NCI-H128 (cell line): Measurements from ENCODE around the gene MAGED2.
"Not testable (repeated sequence)": the region's sequence is repeated elsewhere in the genome, so short reads cannot be mapped to it uniquely, and the experiment has no call there.

Source experiments
- DNase-seq: peaks from one replicate; lab custom pipeline; 2025; ENCODE audit not compliant: unreplicated experiment; lab: John Stamatoyannopoulos, UW

Gene MAGED2

DNA sequence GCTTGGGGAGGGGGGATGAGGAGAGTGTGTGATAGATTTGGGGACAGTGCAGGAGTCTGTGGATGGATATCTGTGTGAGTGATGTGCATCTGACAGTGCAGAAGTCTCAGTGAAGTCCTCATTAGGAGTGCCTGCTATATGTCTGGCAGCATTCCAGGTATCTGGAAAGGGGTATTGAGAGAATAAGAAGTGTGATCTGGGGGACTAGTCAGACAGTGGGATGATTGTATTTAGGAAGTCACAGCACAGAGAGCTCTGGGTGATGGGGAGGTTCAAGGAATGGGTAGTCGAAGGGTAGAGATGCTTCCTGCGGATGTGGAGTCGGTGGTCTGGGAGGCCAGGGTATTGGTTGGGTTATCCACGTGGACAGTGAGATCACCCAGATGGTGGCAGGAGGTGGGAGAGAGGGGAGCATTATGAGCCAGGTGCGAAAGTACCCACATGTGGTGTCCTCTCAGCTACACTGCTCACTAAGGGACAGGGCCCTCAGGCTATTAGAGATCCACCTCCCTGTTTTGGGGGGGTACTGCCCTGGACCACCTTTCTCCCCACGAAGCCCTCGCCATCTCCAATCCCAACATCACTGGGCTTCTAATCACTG is 9.8 kb downstream of the MAGED2 start:
- no peak for DNase-seq

DNA sequence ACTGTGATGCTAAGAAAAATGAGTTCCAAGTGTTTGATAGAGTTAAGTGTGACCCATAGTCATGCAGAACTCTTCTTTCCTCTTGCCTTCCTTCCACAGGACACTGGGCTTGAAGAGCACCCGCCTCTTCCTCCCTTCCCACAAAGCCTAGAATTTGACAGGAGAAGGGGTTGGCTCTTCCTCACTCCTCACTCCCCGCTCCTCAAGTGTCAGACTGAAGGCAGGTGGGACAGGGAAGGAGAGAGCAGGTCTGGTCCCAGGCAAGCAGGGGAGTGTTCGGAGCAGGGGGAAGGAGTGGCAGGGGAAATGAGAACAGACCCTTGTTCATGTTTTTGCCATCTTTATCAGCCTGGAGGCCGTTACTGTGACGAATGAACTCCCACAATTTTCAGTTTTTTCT is 10.7 kb downstream of the MAGED2 start:
- no peak for DNase-seq

DNA sequence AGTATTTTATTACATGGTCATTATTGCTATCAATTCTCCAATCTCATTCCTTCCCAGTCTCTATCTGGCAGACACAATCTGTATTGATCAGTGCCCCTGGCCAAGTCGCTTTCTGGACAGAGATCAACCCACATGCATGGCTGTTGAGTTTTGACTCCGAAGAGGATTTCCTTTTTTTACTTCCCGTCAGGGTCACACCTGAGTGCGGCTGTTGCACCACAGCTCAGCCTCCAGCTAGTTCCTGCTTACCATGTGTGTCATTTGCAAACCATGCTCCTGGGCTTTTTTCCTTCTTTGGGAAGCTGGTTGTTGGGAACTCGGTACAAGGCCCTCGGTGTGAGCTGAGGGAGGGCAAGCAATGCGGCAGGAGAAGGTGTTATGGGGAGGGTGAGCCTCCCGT is 11.7 kb downstream of the MAGED2 start:
- no peak for DNase-seq

DNA sequence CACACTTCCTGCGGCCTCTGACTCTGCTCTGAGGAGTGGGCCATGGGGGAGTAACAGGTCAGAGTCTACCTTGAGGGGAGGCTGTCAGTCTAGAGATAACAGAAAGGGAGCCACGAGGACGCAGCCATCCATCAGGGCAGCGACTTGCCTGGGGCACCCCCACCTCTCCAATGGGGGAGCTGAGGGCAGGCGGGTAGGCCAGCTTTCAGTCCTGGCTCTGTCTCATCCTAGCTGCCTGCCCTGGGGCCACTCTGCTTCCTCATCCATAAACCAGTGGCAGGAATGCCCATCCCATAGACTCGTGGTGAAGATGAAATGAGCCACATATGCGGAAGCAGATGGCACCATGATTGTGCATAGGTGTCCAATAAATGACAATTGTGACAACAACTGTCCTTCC is 13.2 kb downstream of the MAGED2 start:
- DNase-seq = no peak

DNA sequence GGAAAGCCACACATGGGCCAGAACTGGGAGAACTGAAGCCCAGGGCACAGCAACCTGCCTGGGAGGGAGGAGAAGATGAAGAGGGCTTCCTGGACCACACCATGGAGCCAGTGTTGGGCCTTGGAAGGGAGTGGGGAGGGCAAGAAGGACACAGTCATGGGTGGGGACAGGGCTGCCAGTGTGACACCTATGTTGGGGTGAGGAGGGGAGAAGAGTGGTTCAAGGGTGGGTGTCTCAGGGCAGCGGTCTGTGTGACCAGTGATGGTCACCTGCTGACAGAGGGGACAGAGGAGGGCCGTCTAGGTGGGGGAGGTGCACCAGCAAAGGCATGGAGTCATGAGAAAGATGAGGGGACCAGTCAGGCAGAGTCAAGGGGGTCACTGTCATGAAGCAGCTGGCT is 13.8 kb downstream of the MAGED2 start:
- no peak for DNase-seq

DNA sequence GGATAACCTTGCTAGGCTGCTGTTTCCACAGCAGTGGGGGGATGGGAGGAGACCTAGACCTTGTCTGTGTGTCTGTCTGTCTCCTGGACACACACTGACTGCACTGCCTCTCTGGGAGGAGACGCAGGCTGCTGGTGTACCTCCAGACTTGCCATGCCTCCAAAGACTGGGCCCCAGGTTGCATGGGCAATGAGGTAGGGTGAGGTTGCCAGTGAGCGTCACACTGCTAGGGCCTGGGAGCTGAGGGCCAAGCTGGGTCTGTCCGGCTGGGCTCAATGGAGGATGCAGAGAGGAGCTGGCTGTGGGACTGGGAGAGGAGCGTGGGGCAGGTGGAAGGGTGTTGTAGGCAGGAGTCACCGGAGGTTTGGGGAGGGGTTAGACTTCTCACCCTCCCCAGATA is 16.6 kb downstream of the MAGED2 start:
- DNase-seq = no peak

DNA sequence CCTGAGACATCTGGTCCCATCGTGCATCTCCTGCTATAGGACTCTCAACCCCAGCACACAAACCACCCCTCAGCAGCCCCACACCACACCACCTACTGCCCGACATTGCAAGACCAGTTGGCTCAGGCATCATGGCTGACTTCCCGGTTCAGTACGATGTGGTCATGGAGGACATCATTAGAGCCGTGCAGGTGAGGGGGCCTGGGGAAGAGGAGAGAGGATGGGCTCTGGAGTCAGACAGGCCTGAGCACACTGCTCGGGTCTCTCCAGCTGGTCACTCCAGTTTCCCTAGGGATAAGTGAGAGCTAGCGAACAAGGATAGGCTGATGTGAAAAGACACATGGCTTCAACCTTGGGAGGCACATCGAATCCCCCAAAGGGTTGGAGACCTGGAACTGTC is 17.2 kb downstream of the MAGED2 start:
- DNase-seq = no peak

DNA sequence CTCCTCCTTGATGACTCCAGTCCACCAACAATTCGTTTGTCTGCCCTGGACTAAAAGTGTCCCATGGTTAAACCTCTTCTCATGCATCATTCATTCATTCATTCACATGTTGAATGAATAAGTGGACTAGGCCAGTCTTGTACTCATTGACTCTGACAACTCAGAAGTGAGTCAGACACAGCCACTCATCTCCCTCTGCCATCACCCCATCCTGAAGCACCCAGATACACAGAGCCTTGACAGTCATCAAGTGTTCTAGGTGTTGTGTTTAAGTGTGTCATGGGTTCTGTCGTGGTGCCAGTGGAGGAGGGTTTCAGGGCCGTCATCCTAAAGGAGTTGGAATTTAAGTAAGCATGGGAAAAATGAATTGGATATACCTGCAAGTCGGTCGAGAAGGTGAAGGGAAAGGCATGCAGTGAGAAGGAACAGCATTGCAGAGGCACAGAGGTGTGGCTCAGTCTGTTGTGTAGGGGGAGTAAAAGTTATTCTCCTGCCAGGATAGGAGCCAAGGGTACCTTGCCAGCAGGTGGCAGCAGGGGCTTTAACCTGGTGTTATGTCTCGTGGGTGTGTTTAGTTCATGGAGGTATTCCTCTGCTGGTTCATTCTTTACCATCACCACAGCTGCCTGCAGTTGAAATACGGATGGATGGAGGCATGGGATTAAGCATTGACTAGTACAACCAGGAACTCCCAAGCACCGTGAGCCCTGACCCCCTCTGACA is 18.3 kb downstream of the MAGED2 start:
- no peak for DNase-seq

DNA sequence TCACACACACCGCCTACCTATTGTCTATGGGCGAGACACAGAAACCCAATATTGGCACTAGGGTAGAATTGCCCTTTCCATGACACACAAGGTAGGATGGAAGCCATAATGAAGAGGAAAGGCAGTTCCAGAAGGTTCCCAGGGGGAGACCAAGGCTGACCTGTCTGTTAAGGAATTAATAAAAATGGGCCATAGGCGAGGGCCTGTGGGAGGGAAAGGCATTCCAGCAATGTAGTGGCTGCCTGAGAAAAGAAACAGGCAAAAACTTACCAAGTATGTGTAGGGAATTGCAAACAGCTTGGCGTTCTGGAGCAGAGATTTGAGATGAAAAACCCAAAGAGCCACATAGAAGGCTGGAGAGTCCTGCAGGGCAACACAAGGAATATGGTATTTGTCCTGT is 19.1 kb downstream of the MAGED2 start:
- no peak for DNase-seq

DNA sequence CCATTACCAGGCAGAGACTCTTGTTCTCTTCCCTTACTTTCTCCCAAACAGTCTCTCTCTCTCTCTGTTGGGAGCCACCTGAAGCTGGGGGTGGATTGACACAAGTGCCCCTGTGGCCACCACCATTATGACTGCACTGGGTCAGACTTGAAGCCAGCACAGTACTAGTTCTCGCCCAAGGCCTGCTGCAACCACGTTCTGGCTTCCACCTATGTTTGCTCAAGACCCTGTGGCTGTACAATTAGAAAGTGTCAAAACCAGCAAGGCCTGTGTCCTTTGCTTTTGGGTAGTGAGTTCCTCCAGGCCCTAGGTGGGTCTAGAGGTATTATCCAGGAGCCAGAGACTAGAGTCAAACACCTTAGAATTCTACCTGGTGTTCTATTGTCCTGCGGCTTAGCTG is 31.0 kb downstream of the MAGED2 start:
- DNase-seq = no peak

DNA sequence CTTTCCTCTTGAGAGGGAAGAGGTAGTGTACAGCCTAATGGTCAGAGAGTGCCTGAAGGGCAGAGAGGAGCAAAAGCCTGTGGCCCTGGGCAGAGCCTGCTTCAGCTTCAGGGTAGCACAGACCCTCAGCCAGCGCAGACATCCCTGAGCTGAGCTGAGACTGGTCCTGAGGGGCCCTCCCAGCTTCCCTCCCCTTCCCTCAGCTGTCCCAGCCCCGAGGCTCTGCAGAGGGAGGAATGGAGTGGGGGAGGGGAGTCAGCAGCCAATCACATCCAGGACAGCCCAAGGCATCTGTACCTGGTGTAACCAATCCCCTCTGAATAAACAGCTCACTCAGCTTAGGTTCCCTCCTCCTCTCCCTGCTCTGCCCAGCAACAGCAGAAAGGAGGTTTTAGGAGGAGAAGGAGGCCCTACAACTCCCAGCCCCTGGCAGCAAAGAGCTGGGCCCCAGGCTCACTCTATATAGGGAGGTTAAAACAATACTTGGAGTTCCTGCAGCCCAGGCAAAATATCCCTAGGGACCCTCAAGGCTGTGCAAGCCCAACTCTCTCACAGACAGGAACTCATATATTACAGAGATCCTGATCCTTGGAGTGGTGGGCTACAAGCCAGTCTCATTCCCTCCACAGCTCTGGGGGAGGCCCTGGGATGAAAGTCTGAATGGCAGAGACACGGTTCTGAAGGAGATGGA is 33.8 kb downstream of the MAGED2 start:
- not testable (repeated sequence) for DNase-seq

DNA sequence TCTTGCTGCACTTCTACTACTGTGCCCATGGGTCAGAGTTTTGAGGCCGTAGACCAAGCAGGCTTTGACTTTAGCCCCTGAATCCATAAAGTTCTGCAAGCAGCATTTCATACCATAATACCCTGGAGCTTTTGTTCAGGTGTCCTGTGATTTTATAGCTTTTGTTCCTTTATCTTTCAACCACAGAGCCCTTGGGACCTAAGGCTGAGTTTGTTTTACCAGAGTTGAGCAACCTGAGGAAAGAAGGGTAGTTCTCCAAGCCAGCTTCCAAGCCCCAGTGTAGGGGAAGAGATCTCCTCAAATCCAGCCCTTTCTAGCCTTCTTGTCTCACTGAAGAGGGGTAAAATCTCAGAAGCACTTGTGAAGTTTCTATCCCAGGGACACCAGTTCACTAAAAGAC is 35.1 kb downstream of the MAGED2 start:
- DNase-seq = no peak

DNA sequence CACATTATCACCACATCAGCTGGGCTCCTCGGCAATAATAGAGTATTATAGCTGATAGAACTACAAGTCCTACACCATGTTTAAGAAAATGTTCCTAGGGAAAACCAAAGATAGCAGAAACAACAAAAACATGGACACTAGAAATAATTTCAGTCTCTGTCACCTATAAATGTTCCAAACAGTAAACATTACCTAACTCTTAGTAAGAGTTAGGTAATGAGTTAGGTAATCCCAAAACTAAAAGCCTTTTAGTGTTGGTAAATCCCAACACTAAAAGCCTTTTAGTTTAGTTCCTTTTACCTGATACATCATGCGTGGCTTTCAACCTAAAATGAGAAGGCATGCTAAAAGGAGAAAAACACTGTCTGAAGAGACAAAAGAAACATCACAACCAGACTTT is 35.5 kb downstream of the MAGED2 start:
- DNase-seq = no peak

DNA sequence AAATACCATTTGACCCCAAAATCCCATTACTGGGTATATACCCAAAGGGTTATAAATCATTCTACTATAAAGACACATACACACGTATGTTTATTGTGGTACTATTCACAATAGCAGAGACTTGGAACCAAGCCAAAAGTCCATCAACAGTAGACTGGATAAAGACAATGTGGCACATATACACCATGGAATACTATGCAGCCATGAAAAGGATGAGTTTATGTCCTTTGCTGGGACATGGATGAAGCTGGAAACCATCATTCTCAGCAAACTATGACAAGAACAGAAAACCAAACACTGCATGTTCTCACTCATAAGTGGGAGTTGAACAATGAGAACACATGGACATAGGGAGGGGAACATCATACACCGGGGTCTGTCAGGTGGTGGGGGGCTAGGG is 40.2 kb downstream of the MAGED2 start:
- not testable (repeated sequence) for DNase-seq

DNA sequence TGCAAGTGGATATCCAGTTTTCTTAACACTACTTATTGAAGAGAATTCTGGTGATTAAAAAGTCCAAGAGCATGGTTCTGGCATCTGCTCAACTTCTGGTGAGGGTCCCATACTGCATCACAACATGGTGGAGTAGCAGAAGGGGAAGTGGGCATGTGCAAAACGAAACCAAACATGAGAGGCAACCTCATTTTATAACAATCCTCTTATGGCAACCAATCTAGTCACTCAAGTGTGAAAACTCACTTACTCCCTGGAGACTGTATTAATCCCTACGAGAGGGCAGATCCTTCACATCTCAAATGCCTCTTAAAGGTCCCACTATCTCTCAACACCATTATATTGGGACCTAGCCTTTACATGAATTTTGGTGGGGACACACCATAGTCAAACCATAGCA is 57.7 kb downstream of the MAGED2 start:
- no peak for DNase-seq
